ENCODE measurements around the gene ATAD2B. TPM values are rescaled to one million over a fixed set of nuclear protein-coding genes. Genes with fewer than 3 reads are reported as not detected.

Gene ATAD2B
- total RNA-seq, 4 donors from 2014 or later: 41.9 to 71.0 (median 53.1) TPM

DNA sequence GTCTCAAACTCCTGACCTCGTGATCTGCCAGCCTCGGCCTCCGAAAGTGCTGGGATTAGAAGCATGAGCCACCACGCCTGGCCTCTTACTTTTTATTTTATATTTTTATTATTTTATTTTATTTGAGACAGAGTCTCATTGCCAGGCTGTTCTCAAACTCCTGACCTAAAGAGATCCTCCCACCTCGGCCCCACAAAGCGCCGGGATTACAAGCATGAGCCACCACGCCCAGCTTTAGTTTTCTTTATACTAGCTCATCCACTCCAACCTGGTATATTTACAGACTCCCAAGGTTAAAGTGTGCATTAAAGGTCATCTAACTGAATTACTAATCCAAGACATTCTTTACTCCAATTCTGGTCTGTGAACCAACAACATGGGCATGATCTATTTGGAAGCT, 26.8 kb downstream of the ATAD2B start:
- Histone ChIP-seq H3K4me1 (peaks cover 0 to 34% (median 2%) of the 10 kb centered on the region in 4 donors), H3K36me3 (no peaks in the 10 kb centered on the region), H3K27me3 (no peaks in the 10 kb centered on the region), H3K9me3 (no peaks in the 10 kb centered on the region), H3K4me3 (no peak overlapping the region), H3K27ac (peak overlapping the region in 3 of 4 donors; percentile 11 to 66 (median 52))
- no peak for TF ChIP-seq POLR2A (IDR thresholded peaks at IDR 0.05)
- TF ChIP-seq, protein P1, sequence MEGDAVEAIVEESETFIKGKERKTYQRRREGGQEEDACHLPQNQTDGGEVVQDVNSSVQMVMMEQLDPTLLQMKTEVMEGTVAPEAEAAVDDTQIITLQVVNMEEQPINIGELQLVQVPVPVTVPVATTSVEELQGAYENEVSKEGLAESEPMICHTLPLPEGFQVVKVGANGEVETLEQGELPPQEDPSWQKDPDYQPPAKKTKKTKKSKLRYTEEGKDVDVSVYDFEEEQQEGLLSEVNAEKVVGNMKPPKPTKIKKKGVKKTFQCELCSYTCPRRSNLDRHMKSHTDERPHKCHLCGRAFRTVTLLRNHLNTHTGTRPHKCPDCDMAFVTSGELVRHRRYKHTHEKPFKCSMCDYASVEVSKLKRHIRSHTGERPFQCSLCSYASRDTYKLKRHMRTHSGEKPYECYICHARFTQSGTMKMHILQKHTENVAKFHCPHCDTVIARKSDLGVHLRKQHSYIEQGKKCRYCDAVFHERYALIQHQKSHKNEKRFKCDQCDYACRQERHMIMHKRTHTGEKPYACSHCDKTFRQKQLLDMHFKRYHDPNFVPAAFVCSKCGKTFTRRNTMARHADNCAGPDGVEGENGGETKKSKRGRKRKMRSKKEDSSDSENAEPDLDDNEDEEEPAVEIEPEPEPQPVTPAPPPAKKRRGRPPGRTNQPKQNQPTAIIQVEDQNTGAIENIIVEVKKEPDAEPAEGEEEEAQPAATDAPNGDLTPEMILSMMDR (IDR thresholded peaks at IDR 0.05): no peak
- no peak for DNase-seq

DNA sequence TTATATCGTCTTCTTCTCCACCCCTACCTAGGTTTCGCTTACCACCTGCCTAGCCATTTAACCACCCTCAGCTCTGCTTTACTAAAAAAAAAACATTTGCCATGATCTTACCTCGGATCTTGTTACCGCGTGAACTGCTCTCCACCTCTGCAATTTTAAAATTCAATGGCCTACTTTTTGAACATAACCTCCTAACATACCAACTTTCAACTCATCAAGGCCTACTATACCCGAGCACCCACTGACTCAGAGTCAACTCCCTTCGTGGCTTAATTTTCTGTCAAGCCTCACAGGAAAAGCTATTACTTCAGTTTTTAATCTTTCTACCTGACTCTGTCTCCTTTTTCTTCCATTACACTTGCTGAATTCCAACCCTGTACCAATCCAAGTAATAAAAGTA, 55.7 kb downstream of the ATAD2B start:
- TF ChIP-seq POLR2A (IDR thresholded peaks at IDR 0.05): no peak
- TF ChIP-seq, protein P1 (IDR thresholded peaks at IDR 0.05): no peak
- DNase-seq: no peak
- Histone ChIP-seq H3K4me1 (no peaks in the 10 kb centered on the region), H3K9me3 (no peaks in the 10 kb centered on the region), H3K27me3 (no peaks in the 10 kb centered on the region), H3K36me3 (peaks cover 0 to 73% (median 0%) of the 10 kb centered on the region in 3 donors), H3K27ac (no peak overlapping the region), H3K4me3 (no peak overlapping the region)

DNA sequence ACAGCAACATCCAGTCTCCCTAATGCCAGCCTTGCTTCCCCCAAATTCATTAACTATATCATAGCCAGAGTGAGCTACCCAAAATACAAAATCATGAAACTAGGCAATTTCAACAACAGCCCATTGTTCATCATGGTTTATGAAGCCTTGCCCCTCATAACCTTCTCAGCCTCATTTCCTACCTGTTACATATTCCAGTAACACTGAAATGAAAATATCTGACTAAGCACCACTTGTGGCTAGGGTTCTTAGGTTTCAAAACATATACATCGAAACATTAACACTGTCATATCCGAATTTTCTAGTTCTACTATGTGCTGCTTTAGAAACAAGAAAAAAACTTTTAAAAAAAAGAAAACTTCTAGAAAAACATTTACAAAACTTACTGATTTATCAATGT, 59.5 kb downstream of the ATAD2B start:
- DNase-seq: no peak
- no peak overlapping the region for H3K4me3 ChIP-seq
- no peaks in the 10 kb centered on the region for H3K9me3 ChIP-seq
- no peaks in the 10 kb centered on the region for H3K27me3 ChIP-seq
- H3K36me3 ChIP-seq: peaks cover 0 to 69% (median 0%) of the 10 kb centered on the region in 3 donors
- H3K4me1 ChIP-seq: no peaks in the 10 kb centered on the region
- no peak overlapping the region for H3K27ac ChIP-seq
- TF ChIP-seq, protein P1 (IDR thresholded peaks at IDR 0.05): no peak
- TF ChIP-seq POLR2A (IDR thresholded peaks at IDR 0.05): no peak

DNA sequence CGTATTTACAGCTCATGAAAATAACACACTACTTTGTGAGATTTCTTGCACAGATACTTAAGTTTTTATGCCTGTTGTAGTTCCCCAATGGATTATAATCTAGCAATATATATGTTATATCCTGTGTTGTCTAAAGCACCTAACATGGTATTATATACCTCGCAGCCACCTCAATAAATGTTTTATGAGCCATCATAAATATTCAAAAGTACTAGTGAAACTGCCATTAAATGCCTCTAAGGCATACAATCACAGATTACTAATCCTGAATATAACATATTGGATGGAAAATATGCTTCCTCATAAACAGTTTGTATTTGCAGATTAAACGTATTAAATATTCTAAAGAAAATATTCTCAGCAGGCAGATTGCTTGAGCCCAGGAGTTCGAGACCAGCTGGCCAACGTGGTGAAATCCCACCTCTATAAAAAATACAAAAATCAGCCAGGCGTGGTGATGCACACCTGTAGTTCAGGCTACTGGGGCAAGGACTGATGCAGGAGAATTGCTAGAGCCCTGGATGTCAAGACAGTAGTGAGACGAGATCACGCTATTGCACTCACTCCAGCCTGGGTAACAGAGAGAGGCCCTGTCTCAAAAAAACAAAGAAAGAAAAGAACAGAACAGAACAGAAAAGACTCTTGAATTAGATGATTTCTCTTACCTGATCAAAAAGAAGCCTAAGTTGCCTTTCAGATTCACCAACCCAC, 64.1 kb downstream of the ATAD2B start:
- no peak overlapping the region for H3K27ac ChIP-seq
- no peaks in the 10 kb centered on the region for H3K27me3 ChIP-seq
- DNase-seq: no peak
- no peaks in the 10 kb centered on the region for H3K9me3 ChIP-seq
- peaks cover 0 to 65% (median 0%) of the 10 kb centered on the region in 3 donors for H3K36me3 ChIP-seq
- no peak overlapping the region for H3K4me3 ChIP-seq
- H3K4me1 ChIP-seq: no peaks in the 10 kb centered on the region
- no peak for TF ChIP-seq POLR2A (IDR thresholded peaks at IDR 0.05)
- TF ChIP-seq, protein P1 (IDR thresholded peaks at IDR 0.05): no peak

DNA sequence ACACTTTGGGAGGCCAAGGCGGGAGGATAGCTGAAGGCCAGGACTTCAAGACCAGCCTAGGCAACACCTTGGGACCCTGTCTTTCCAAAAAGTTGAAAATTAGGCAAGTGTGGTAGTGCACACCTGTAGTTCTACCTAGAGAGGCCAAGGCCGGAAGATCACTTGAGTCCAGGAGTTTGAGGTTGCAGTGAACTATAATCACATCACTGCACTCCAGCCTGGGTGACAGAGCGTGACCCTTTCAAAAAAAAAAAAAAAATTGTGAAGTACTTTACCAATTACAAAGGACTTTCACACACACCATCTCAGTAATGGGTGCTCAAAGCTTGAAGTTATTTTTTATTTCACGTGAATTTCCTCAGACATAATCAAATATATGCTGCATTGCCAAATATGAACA, 65.0 kb downstream of the ATAD2B start:
- H3K4me1 ChIP-seq: no peaks in the 10 kb centered on the region
- peaks cover 0 to 62% (median 0%) of the 10 kb centered on the region in 3 donors for H3K36me3 ChIP-seq
- no peaks in the 10 kb centered on the region for H3K9me3 ChIP-seq
- TF ChIP-seq, protein P1 (IDR thresholded peaks at IDR 0.05): no peak
- TF ChIP-seq POLR2A (IDR thresholded peaks at IDR 0.05): no peak
- no peaks in the 10 kb centered on the region for H3K27me3 ChIP-seq
- no peak for DNase-seq
- H3K27ac ChIP-seq: no peak overlapping the region
- no peak overlapping the region for H3K4me3 ChIP-seq
